A204.1 (cell line): ENCODE results near the gene XXYLT1.
"Not testable (repeated sequence)": the region's sequence is repeated elsewhere in the genome, so short reads cannot be mapped to it uniquely, and the experiment has no call there.

Experiments used
- FAIRE-seq: peaks from 2 replicates; lab custom pipeline; 2012; peaks lifted over from hg19 to GRCh38; lab: Jason Lieb, UNC

XXYLT1 gene

DNA sequence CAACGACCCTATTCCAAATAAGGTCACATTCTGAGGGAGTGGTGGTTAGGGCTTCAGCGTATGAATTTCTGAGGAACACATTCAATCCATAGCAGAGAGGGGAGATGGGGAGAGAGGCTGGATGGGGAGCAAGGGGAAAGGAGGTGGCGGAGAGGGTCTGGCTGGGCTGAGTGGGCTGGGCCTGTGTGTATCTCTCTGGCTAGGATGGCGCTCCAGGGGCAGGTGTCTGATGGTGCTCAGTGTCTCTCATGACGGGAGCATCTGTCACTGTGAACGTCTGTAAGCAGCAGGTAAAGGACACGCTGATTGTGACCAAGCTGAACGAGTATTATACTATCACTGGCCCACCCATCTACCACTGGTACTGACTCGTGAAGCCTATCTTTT is 159.6 kb downstream of the XXYLT1 start:
- FAIRE-seq = no peak

DNA sequence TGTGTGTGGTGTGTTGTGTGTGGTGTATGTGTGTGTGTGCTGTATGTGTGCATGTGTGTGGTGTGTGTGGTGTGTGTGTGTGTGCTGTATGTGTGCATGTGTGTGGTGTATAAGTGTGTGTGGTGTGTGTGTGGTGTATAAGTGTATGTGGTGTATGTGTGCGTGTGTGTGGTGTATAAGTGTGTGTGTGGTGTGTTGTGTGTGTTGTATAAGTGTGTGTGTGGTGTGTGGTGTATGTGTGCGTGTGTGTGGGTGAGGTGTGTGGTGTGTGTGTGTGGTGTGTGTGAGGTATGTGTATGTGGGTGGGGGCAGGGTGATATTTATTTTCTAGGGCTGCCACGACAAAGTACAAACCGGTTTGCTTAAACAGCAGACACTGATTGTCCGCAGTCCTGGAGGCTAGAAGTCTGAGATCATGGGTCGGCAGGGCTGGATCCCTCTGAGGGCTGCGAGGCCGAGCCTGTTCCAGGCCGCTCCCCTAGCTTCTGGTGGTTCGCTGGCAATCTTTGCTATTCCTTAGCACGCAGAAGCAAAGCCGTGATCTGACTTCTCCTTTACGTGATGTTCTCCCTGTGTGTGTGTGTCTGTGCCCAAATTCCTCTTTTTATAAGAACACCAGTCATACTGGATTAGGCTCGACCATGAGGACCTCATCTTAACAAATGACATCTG is 160.2 kb downstream of the XXYLT1 start:
- no peak for FAIRE-seq

DNA sequence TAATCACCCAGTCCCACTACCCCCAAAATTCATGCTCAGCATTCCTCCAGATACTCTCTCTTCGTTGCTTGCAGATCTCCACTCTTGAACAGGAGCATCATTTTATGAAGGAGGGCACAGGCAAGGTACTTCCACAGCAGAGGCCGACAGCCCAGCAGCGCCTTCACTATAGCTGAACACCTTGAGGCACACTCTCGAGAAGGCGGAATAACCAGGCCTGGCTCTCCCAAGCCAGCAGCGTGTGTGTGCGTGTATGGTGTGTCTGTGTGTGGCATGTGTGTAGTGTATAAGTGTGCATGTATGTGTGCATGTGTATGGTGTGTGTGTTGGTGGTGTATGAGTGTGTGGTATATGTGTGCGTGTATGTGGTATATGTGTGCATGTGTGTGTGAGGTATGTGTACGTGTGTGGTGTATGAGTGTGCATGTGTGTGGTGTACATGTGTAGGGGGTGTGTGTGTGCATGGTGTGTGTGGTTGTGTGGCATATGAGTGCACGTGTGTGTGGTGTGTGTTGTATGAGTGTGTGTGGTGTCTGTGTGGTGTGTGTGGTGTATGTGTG is 161.8 kb downstream of the XXYLT1 start:
- FAIRE-seq = no peak

DNA sequence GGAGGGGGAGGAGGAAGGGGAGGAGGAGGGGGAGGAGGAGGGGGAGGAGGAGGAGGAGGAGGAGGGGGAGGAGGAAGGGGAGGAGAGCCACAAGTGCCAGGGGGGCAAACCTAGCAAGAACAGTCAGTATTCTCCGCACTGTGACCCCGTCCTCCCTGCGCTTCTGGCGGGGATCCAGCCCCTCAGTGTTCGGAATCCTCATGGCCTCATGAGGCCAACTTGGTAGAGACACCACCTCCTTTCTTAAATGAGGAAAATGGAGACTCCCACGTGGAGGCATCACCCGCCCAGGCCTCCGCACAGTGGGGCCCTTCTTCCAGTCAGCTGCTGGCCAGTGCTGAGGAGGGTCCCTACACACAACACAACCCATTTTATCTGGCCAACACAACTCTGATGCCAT is 163.4 kb downstream of the XXYLT1 start:
- no peak for FAIRE-seq

DNA sequence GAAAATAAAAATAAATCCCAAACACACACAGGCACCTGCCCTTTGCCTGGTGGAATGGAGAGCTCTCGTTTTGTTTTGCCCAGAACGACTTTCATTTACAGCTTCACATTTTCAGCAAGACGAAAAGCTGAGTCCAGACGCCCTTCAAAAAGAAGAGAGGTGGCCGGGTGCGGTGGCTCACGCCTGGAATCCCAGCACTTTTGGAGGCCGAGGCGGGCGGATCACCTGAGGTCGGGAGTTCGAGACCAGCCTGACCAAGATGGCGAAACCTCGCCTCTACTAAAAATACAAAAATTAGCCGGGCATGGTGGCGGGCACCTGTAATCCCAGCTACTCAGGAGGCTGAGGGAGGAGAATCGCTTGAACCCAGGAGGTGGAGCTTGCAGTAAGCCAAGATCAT is 163.9 kb downstream of the XXYLT1 start:
- not testable (repeated sequence) for FAIRE-seq

DNA sequence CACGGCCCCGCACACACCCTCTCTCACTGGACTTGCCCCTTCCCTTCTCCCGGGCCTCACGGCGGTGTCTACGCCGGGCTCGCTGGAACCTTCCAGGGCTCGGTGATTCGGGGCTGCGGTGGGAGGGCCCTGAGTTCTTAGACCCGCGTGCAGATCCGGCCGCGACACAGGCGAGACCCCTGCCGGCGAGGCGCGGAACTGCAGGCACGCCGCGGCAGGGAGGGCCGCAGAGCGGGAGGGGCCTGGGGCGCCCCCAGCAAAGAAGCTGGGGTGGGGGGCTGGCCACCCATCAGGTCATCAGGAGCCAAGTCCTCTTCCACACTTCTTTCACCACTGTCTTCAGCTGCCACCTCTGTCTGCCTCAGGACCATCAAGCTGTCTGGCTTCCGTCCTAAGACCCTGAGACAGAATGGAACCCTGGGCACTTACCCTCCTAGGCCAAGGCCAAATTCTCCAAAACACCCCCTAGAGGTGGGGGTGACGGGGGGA is 164.5 kb downstream of the XXYLT1 start:
- no peak for FAIRE-seq

DNA sequence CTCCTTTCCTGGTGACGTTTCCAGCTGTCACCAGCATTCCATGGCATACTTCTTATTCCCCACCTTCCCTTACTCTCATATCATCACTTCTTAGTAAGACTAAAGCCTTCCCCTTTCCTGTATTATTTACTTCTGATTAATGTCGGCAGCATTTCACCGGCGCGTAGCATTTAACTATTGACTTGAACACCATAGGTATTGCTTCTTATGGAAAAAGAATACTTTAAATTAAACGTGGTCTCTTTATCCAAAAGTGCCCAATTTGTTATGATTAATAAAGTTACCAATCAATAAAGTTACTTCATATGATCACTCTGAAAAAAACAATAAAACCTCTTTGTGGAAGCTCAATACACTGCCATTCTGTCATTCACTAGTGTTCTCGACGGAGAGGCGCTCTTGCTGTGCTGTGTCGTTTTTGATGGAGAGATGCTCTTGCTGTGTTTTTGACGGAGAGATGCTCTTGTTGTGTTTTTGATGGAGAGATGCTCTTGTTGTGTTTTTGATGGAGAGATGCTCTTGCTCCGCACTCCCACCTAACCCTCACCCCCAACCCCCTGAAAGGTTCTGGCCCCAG is 165.0 kb downstream of the XXYLT1 start:
- FAIRE-seq = no peak

DNA sequence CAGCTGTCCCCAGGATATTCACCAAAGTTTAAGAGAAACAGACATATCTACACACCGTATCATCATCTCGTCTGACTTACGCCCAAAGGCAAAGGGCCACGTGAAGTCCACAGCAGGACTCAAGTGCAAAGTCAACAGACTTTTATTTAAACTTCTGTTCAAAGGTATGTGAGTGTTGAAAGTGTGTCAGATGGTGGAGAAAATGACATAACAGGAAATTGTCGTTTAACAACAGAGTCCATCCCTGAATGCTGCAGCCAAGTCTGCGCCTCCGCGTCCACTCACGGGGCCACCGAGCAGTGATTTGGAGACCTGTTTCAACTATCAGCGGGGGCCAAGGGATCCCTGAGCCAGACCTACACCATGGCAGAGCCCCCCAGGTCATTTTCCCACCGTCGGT is 165.6 kb downstream of the XXYLT1 start:
- no peak for FAIRE-seq

DNA sequence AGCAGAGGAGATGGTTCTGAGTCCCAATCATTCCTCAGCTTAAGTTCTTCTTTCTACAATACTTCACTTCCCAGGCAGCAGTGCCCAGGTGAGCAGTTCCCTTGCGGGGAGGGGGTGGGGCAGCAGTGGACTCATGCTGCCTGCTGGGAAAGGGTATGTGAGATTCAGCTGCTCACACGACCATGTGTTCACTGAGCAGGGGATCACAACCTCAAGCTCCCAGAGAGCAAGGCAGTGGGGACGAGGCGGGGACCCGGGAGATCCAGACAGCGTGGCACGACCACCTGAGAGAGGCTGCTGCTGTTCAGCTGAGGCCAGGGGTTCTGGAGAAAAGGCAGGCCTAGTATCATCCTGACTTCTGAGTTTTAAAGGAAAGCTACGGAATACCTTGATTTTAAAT is 166.6 kb downstream of the XXYLT1 start:
- no peak for FAIRE-seq

DNA sequence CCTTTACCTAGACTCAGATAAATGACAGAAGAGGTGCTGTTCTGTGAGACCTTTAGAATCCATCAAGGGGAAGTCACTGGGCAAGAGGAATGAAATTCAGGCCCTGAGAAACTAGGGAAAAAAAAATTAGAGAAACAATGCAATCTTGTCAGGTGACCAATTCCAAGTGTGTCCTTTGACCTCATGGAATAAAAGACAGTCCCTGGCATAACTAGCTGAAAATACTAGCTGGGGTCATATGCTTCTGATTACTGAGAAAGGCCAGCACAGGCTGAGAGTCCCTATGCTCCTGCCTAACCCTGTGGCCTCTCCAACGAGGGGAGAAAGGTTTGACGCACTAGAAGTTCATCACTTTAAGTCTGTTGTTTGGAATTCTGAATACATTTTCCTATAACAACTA is 167.3 kb downstream of the XXYLT1 start:
- no peak for FAIRE-seq

DNA sequence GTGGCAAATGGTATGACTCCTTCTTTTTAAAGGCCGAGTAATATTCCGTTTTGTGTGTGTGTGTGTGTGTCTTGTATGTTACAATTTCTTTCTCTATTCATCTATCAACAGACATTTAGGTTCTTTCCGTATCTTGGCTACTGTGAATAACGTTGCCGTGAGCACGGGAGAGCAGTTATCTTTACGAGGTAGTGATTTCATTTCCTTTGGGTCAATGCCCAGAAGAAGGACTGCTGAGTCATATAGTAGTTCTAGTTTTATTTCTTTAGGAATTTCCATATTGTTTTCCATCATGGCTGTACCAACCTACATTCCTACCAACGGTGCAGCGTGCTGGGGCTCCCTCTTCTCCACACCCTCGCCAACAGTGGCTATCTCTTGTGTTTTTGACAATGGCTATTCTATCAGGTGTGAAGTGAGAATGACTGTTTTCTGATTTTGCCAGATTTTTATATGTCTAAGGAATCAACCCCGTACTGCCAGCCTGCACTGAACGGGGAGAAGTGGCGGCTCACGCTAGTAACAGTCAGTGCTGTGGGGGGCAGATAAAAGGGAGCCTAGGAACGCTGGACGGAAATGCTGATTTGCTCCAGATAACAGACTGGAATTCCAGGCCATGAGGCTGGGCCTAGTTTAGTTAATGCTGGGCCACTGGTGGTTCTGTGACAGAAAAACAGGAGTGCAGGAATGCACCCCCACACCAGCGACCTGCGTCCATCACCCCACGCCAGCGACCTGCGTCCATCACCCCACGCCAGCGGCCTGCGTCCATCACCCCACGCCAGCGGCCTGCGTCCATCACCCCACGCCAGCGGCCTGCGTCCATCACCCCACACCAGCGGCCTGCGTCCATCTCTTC is 168.1 kb downstream of the XXYLT1 start:
- FAIRE-seq = no peak

DNA sequence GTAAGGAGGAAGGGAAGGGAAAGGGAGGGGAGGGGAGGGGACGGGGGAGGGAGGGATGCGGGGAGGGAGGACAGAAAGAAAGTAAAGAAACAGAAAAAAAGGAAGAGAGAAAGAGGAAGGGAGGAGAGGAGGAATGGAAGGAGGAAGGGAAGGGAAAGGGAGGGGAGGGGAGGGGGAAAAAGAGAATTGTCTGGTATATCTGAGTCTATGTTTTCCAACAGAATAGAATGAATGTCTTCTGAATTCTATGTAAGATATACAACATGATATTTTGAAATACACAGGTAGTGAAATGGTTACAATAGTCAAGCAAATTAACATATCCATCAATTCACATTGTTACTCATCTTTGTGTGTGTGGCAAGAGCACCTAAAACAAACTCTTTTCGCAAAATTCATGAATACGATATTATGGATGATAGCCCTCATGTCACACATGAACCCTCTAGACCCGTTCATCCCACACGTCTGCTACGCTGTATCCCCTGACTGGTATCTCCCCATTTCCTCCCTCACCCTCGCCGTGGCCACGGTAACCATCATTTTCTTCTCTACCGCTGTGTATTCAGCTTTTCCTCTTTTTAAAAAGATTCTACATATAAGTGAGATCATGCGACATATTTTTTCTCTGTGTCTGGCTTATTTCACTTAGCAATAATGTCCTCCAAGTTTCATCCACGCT is 168.9 kb downstream of the XXYLT1 start:
- no peak for FAIRE-seq

DNA sequence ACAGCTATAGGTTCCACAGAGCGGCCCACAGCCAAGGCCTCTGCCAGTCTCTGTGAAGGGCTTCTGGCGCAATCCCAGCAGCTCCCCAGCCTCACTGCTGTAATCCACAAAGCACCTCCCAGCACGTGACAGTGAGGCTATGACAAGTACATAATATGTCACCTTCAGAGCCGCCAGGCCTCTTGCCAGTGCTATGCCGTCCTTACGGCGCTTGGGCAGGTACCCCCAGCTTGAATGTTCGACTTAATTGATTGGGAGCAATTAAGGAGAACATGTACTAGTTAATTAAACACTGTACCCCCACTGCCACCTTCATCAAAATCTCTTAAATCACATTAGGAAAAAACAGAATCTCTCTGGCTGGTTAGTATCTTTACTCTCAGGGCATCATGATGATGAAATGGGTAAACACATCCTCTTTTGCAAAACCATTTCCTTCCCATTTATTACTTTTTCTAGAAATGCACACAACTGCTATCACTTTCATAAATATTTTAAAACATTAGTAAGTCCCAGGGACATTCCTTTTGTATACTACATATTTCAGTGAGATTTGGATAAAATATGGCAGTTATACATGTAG is 169.9 kb downstream of the XXYLT1 start:
- FAIRE-seq = no peak

DNA sequence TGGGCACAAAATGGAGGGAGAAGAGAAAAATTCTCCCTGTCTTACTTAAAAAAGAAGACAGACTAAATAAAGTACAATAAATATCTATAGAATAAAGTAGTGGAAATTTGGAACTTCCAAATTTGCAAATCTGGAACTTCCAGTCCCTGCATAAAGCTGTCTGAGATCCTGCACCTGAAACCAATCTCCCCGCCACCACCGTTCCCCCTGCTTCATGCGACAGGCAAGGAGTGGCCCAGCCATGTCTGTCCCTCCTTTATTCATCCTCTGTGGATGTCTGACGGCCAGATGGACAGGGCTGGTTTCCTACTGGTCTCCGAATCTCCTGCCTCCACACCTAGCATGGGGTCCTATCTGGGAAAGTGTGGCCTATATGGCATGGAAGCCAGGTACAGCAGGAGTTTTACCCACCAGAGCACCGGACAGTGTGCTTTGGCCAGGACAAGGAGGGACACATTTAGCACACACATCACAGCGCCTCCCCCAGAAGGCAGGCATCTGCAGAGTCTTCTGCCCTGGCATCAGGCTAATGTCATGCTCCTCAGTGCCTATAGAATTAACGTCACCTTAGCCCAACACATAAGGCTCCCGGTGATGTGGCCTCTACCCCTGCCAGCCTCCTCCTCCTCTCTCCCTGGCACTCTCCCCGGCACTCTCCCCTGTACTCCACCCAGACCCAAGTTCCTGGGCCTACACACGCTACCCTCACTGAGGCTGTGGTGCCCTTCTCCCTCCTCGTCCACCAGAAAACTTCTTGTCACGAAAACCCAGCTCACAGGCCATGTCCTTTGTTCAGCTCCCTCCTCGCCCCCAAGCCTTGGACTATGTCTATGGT is 170.8 kb downstream of the XXYLT1 start:
- no peak for FAIRE-seq

DNA sequence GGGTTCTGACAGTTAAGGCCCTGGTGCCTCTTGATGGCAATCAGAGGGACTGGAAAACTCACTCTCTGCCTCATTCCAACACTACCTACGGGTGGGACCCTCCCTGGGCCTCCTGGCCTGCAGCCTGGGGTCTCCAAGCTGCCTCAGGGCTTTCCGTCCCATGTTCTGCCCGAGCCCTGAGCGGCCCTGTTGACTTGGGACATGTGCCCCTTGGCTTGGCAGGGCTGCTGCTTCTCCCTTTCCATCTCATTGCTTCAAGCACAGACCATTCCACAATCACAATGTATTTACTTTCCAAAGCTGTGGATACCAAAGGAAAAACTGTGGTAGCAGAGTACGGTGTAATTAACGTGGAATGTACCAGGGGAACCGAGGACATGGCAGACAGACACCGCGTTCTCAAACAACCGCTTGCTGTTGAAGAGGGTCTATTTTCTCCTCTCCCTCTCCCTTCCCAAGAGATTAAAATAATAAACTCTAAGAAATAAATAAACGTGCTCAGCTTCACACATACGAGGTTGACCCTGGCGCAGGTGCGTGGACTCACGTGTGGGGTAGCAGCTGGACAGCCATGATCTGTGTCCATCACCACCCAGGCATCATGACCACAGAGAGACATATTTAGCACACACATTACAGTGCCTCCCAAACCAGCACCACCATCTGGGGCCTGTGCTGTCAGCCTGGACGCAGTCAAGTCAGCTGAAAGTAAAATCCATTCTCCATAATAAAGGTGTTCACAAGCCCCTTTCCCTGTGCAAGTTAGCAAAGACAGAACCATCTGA is 172.0 kb downstream of the XXYLT1 start:
- FAIRE-seq = no peak

DNA sequence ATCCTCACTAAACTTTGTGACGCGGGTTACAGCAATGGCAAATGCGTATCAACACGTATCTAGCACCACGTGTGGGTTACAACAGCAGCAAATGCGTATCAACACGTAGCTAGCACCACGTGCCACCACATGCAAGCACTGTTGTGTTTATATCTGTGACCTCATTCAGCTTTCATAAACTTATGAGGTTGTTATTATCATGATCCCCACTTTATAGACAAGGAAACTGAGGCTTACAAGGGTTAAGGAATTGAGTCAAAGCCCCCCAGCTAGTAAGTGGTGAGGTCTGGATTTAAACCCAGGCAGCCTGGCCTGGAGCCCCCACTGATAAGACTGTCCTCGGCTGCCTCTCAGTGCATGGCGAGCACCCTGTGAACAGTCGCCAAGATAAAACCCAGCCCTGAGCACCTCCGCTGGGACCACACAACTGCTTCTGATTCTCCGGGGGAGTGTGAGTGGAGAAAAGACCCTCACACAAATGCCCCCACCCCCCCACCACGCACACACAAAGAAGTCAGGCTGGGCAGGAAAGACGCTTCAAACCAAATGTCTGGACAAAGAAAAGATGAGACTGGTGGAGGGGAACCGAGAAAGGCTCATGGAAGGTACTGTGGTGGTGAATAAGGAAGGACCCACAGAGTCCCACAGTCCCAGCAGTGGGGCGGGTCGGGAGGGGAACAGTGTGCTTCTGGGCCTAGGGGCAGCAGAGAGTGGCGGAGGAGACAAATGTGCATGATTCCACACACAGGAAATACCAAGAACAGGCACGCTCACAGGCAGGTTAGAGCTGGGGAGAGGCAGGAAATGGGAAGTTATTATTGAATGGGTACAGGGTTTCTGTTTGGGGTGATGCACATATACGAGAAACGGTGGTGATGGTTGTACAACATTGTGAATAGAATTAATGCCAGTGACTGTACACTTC is 173.4 kb downstream of the XXYLT1 start:
- no peak for FAIRE-seq

DNA sequence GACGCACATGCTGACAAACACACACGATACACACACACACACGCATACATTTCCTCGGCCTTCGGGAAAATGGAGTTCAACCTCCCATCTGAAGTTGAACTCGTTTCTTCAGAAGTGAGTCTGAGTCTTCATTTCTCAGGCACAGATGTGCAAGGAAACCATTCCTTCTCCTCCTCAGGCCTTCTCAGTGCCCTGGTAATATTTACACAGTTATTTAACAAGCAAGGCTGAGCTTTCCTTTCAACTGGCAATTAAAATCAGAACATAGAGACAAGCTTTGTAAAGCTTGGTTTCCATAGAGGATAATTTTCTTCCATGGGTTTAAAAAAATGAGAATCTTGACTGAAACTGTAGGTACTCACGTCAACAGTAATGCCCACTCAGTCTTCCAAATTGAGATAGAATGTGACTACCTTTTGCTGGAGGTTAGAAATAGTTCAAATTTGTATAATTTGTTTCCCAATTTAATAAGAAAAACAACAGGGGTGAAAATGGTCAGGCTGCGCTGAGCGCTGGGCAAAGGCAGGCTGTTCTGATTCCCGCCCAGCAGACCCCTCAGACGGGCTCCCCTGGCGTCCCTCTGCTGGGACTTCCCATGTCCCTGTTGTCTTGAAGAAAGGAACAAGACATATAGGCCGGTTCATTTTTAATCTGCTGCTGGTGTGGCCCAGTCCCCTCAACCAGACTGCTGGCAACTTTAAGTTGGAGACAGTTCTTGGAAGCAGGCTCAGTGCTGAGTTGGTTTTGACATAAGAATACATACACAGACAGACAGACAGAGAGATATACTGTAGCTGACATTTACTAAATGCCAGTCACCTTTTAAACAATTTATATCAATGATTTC is 174.3 kb downstream of the XXYLT1 start:
- no peak for FAIRE-seq

DNA sequence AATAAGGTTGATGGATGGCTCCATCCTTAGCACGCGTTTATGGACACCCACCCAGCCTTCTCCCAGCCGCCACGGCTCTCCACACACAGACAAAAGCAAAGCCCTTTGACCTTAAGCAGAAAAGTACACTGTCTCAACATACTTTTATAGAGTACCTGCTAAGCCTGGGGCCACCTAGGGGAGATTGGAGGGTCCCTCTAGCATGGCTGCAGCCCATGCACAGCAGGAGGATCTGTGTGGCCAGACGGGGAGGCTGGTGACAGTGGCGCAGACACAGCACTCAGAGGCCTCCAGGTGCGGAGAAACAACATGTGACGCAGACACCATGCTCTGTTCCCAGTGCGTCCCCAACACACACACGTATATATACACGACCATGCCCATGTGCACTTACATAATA is 174.9 kb downstream of the XXYLT1 start:
- FAIRE-seq = no peak
